ENCODE measurements around the gene ELL. TPM values are rescaled to one million over a fixed set of nuclear protein-coding genes. Genes with fewer than 3 reads are reported as not detected.

The ELL gene
- total and polyA plus RNA-seq, 2 donors (not counting 3 experiments of a cell fraction or from before 2014, with no cell fraction given), result 9.9 to 18.2 TPM

DNA sequence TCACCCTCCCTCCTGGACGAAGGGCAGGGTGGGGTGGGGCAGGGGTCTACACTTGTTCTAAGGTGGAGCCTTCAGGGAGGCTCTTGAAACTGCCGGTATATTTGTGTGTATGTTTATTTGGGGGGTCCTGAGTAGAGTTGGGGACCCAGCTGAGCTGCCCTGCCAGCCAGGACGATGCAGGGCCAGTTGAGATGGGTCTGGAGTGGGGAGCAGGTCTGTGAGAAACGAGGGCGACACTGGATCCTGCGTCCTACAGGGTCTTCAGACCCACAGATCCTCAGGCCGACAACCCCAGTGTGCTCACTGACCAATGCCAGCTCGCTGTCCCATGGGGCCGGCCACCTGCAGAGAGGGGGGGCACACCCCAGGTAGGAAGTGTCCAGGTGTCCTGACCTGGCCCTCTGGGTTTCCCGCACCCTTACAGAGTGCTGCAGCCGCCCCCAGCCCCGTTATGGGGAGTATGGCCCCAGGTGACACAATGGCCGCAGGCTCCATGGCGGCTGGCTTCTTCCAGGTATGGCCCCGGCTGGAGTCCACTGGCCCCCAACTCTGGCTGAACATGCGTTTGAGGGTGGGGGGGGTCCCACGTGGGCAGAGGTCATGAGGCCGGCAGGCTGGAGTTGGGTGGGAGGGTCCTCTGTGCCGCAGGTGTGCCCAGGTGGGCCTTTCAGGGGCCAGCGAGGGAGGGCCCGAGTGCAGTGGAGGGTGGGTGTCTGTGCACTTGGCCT lies 91.3 kb downstream of the ELL start:
- peaks cover 0 to 2% of the 10 kb centered on the region in 2 experiments for H3K36me3 ChIP-seq (ENCODE audit: control insufficient read depth in 2 of 2, extremely low read depth in 1 of 2, insufficient read depth in 2 of 2, low read length in 2 of 2)
- POLR2A ChIA-PET, result no interaction called here
- H4K20me1 ChIP-seq (replicated peaks; ENCODE audit: control insufficient read depth, extremely low read depth, insufficient read depth, low read length), result no peaks in the 10 kb centered on the region
- H3K4me1 ChIP-seq (ENCODE audit: control insufficient read depth, extremely low read depth, insufficient read depth, low read length), result peaks cover 13% of the 10 kb centered on the region
- no peaks in the 10 kb centered on the region for H3K27me3 ChIP-seq (ENCODE audit: control insufficient read depth in 2 of 2, insufficient read depth in 2 of 2, low read length in 2 of 2)
- no peak for DNase-seq (ENCODE audit: low read depth, low spot score)
- no TSS peak for BruUV-seq (replicated peaks)
- H3K9ac ChIP-seq (replicated peaks; ENCODE audit: extremely low read depth, insufficient read depth, low read length), result no peak overlapping the region
- no peak overlapping the region for H2AFZ ChIP-seq (ENCODE audit: low read depth, low read length)
- H3K9me3 ChIP-seq (replicated peaks; ENCODE audit: control insufficient read depth, insufficient read depth, low read length), result no peaks in the 10 kb centered on the region
- no peak overlapping the region for H3K4me3 ChIP-seq (replicated peaks in 1 of 3; ENCODE audit: insufficient read depth in 1 of 3, low read depth in 1 of 3, low read length in 3 of 3)
- H3K79me2 ChIP-seq (ENCODE audit: control insufficient read depth, insufficient read depth, low read length), result peaks cover 16% of the 10 kb centered on the region
- dilution Hi-C loops (cut with MboI; ENCODE audit: extremely low pct_ligation_motif_present, low sequenced_read_pairs) (no loop called here), intact Hi-C loops (cut with micrococcal nuclease) (no loop called here)
- TF ChIP-seq FOS (IDR thresholded peaks at IDR 0.05; ENCODE audit: borderline replicate concordance, insufficient read depth, low read length), result no peak
- TF ChIP-seq JUN (IDR thresholded peaks at IDR 0.05; ENCODE audit: borderline replicate concordance, insufficient read depth, insufficient read length, low read depth), result no peak
- no peak for TF ChIP-seq GATA2 (IDR thresholded peaks at IDR 0.05; ENCODE audit: insufficient read depth, insufficient read length, low read depth, low read length)
- TF ChIP-seq POLR2AphosphoS5 (IDR thresholded peaks at IDR 0.05; ENCODE audit: insufficient read depth, low read depth, low read length), result no peak
- TF ChIP-seq, protein P1, sequence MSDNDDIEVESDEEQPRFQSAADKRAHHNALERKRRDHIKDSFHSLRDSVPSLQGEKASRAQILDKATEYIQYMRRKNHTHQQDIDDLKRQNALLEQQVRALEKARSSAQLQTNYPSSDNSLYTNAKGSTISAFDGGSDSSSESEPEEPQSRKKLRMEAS (IDR thresholded peaks at IDR 0.05; ENCODE audit: insufficient read depth, insufficient read length), result no peak
- no peak for TF ChIP-seq POLR2A (IDR thresholded peaks at IDR 0.05; ENCODE audit: low read depth, low read length)
- TF ChIP-seq MYC (IDR thresholded peaks at IDR 0.05; ENCODE audit: low read depth, low read length), result no peak
- no peak for TF ChIP-seq EZH2 (IDR thresholded peaks at IDR 0.05; ENCODE audit: borderline replicate concordance, low read depth, low read length, severe bottlenecking)
- no peak for TF ChIP-seq CTCF (IDR thresholded peaks at IDR 0.05; ENCODE audit: extremely low read depth in 1 of 2, insufficient read depth in 1 of 2, low read depth in 1 of 2, low read length in 2 of 2)
- H3K4me2 ChIP-seq (ENCODE audit: insufficient read depth, low read length), result no peak overlapping the region
- no peak overlapping the region for H3K27ac ChIP-seq (ENCODE audit: insufficient read depth, low read depth, low read length)
- CTCF ChIA-PET, result interaction anchor here (1.3 kb wide), 1 partner anchor 11 kb away, joined by 7 read pairs; the partner anchor contains the start of gene SSBP4
- FAIRE-seq, result no peak
- no peaks in the 10 kb centered on the region for H3K9me1 ChIP-seq (replicated peaks; ENCODE audit: control insufficient read depth, extremely low read depth, insufficient read depth, low read length)
